GM20000 (cell line): ENCODE measurements around the gene RNF31.
A peak's percentile ranks its signal among the peaks of the same experiment; 100 is the strongest.

ENCODE experiments used
- DNase-seq: peaks from one replicate; pipeline ENCODE4 v3.0.0; 2012; ENCODE audit warnings: low spot score
- CTCF ChIP-seq: IDR thresholded peaks from 2 replicates; pipeline ENCODE4 v1.5.1; 2012; ENCODE audit warnings: mild to moderate bottlenecking, control low read depth; ENCODE audit errors: extremely low read depth, missing control alignments

Gene RNF31

GRCh38 chr14:24114532-24115421 is 32.5 kb upstream of the RNF31 start, which contains the start of the genes DCAF11 and NRL:
Gene DCAF11, plus strand, starts transcription at chr14:24114777. Its CDS starts 818 bp downstream, at chr14:24115595.
Gene NRL, minus strand, starts transcription at chr14:24114949. Its CDS starts 32,101 bp downstream, at chr14:24082848.
- no peak for TF ChIP-seq CTCF
- DNase-seq: peak; percentile 97

- no peak for TF ChIP-seq CTCF
- no peak for DNase-seq
Observed at GRCh38 chr14:24115422-24116127, 31.7 kb upstream of the RNF31 start.

GRCh38 chr14:24116128-24116814 is 31.0 kb upstream of the RNF31 start:
- no peak for DNase-seq
- no peak for TF ChIP-seq CTCF

- no peak for TF ChIP-seq CTCF
- DNase-seq: no peak
Observed at GRCh38 chr14:24117179-24117578, 30.1 kb upstream of the RNF31 start.

GRCh38 chr14:24119691-24120090 is 27.6 kb upstream of the RNF31 start:
- DNase-seq: no peak
- TF ChIP-seq CTCF: no peak

GRCh38 chr14:24121210-24121609 is 26.1 kb upstream of the RNF31 start:
- no peak for DNase-seq
- TF ChIP-seq CTCF: no peak
